HepG2 (cell line): Measurements from ENCODE around the gene ARFGAP2. TPM values are rescaled to one million over a fixed set of nuclear protein-coding genes. Genes with fewer than 3 reads are reported as not detected.

Experiments
- ATAC-seq: fragments of 200-7000 bp; cut with Tn5 transposase; 3 replicates; pipeline ENCODE4 v1.9.1; 2020; ENCODE audit warnings: mild to moderate bottlenecking, moderate library complexity
- BruUV-seq: library from RNA; stranded (reverse); fragments of 400-500 nt; replicated peaks from 2 replicates; lab custom pipeline; 2021; lab: Mats Ljungman, UMichigan
- CTCF ChIA-PET: fragments of 300-600 bp; formaldehyde crosslinking; extraction: SDS; loops from one replicate; lab custom pipeline; 2021; ENCODE audit warnings: low total read pairs, inconsistent platforms, low intra/inter-chr PET ratio; lab: Yijun Ruan, JAX
- POLR2A ChIA-PET: fragments of 350-600 bp; sonication (Branson Sonifier 250); formaldehyde crosslinking; loops from one replicate; lab custom pipeline; 2020; ENCODE audit warnings: antibody characterized with exemption, inconsistent platforms; lab: Yijun Ruan, JAX
- DNase-seq: peaks from one replicate; pipeline ENCODE4 v3.0.0-alpha.2; 2015; ENCODE audit warnings: low spot score
- FAIRE-seq: peaks from 3 replicates; lab custom pipeline; 2011; peaks lifted over from hg19 to GRCh38; lab: Jason Lieb, UNC
- H2AFZ ChIP-seq: one replicate; pipeline ENCODE4 v1.6.1; 2011; ENCODE audit warnings: low read length, inconsistent platforms
- H3K27ac ChIP-seq: fragments of 300-600 bp; 3 replicates; pipeline ENCODE4 v1.8.0; 2011; ENCODE audit warnings: mixed run types, mild to moderate bottlenecking, mixed read lengths, low read length, inconsistent platforms; ENCODE audit not compliant: insufficient read depth; ENCODE audit errors: extremely low read length
- H3K27me3 ChIP-seq, 2 experiments: fragments of 200-600 bp in 1 of 2; 2 replicates in 1 of 2; 3 replicates in 1 of 2; pipeline versions ENCODE4 v1.6.0 to v1.8.0; 2011; ENCODE audit warnings: low read length in 2 of 2, mild to moderate bottlenecking in 2 of 2, moderate library complexity in 2 of 2, inconsistent platforms in 1 of 2; ENCODE audit not compliant: insufficient read depth in 2 of 2, control insufficient read depth in 1 of 2
- H3K36me3 ChIP-seq, 2 experiments: fragments of 200-600 bp in 1 of 2; replicated peaks in 1 of 2; 2 replicates in 1 of 2; 3 replicates in 1 of 2; pipeline versions ENCODE4 v1.5.1 to v1.8.0; 2011; ENCODE audit warnings: low read length in 2 of 2, inconsistent platforms in 1 of 2; ENCODE audit not compliant: insufficient read depth in 2 of 2, control insufficient read depth in 1 of 2
- H3K4me1 ChIP-seq: 2 replicates; pipeline ENCODE4 v1.5.1; 2012; ENCODE audit warnings: low read length, inconsistent platforms; ENCODE audit not compliant: insufficient read depth
- H3K4me2 ChIP-seq: 2 replicates; pipeline ENCODE4 v1.6.0; 2011; ENCODE audit warnings: low read depth, low read length, inconsistent platforms
- H3K4me3 ChIP-seq, 3 experiments: fragments of 200-600 bp in 1 of 3; sonication (generic), shearing (Covaris generic) in 1 of 3; replicated peaks in 1 of 3; 2 replicates each; pipeline ENCODE4 v1.5.1; 2011 to 2016; ENCODE audit warnings: low read length in 3 of 3, inconsistent platforms in 2 of 3, low read depth in 2 of 3, mild to moderate bottlenecking in 2 of 3, control low read depth in 1 of 3, mixed read lengths in 1 of 3; ENCODE audit not compliant: insufficient read depth in 1 of 3
- H3K79me2 ChIP-seq: one replicate; pipeline ENCODE4 v1.6.1; 2011; ENCODE audit warnings: low read length, inconsistent platforms; ENCODE audit not compliant: insufficient read depth
- H3K9ac ChIP-seq: 2 replicates; pipeline ENCODE4 v1.6.0; 2011; ENCODE audit warnings: mild to moderate bottlenecking, low read depth, low read length, inconsistent platforms; ENCODE audit not compliant: insufficient read depth
- H3K9me3 ChIP-seq: 2 replicates; pipeline ENCODE4 v1.5.1; 2012; ENCODE audit warnings: mild to moderate bottlenecking, low read length
- H4K20me1 ChIP-seq: 2 replicates; pipeline ENCODE4 v1.6.0; 2011; ENCODE audit warnings: inconsistent platforms, mild to moderate bottlenecking, low read length, moderate library complexity; ENCODE audit not compliant: insufficient read depth
- DBP ChIP-seq: sonication (generic); formaldehyde crosslinking; IDR thresholded peaks from 2 replicates; pipeline ENCODE4 v1.4.0; 2020; ENCODE audit warnings: missing genetic modification reagents; ENCODE audit errors: not compliant biosample characterization
- GMEB1 ChIP-seq: sonication (generic); formaldehyde crosslinking; IDR thresholded peaks from 2 replicates; pipeline ENCODE4 v1.5.1; 2020; ENCODE audit warnings: missing genetic modification reagents, mild to moderate bottlenecking, borderline replicate concordance
- KMT2B ChIP-seq: IDR thresholded peaks from 2 replicates; pipeline ENCODE4 v1.6.1; 2016; ENCODE audit warnings: missing genetic modification reagents, missing compliant biosample characterization
- PRDM10 ChIP-seq: sonication (generic); formaldehyde crosslinking; IDR thresholded peaks from 2 replicates; pipeline ENCODE4 v1.4.0; 2020; ENCODE audit warnings: low read depth, missing genetic modification reagents
- ZNF33B ChIP-seq: sonication (generic); formaldehyde crosslinking; IDR thresholded peaks from 2 replicates; pipeline ENCODE4 v1.5.1; 2020; ENCODE audit warnings: mild to moderate bottlenecking, missing genetic modification reagents
- ZNF350 ChIP-seq: sonication (generic); formaldehyde crosslinking; IDR thresholded peaks from 2 replicates; pipeline ENCODE4 v1.4.0; 2020; ENCODE audit warnings: mild to moderate bottlenecking, low read depth, missing genetic modification reagents, borderline replicate concordance
- ZNF883 ChIP-seq: sonication (generic); formaldehyde crosslinking; IDR thresholded peaks from 2 replicates; pipeline ENCODE4 v1.5.1; 2020; ENCODE audit warnings: mild to moderate bottlenecking, missing genetic modification reagents; ENCODE audit errors: not compliant biosample characterization
- WGBS: methylation state at CpG from one replicate; pipeline ENCODE4 v1.1.6; 2017; ENCODE audit warnings: low lambda C conversion rate; 5-methylcytosine and 5-hydroxymethylcytosine counted together
- in situ Hi-C: cut with HindIII; loops from 2 replicates; pipeline ENCODE4 v1.10.0; 2017; ENCODE audit warnings: low pct_unique_long_range_greater_than_20kb; ENCODE audit not compliant: extremely low pct_ligation_motif_present
- intact Hi-C: fragments of 100-400 bp; cut with micrococcal nuclease; formaldehyde crosslinking; loops from one replicate; pipeline ENCODE4 v1.10.0; 2022; ENCODE audit not compliant: unreplicated experiment
- polyA plus RNA-seq, 8 experiments: library from polyadenylated mRNA; depleted of rRNA in 3 of 8; stranded (reverse) in 7 of 8; unstranded in 1 of 8; fragments of >200 nt; fragmentation: Illumina TruSeq in 4 of 8; extraction: Trizol in 4 of 8; gene quantifications; 2 replicates each; pipeline versions ENCODE4 v1.2.1 to v1.2.3, GENCODE V29; 2011 to 2016; ENCODE audit warnings: low read depth in 4 of 8, missing spikeins in 1 of 8, mixed read lengths in 1 of 8; ENCODE audit not compliant: insufficient read depth in 1 of 8
- total RNA-seq, 5 experiments: library from RNA; depleted of rRNA; stranded (reverse); fragments of >200 nt; fragmentation: Illumina TruSeq; extraction: Trizol; gene quantifications; 2 replicates each; pipeline ENCODE4 v1.2.3, GENCODE V29; 2016; ENCODE audit warnings: low read depth in 1 of 5
- TF ChIP-seq, protein P1 (sequence below): sonication (generic); formaldehyde crosslinking; IDR thresholded peaks from 2 replicates; pipeline ENCODE4 v1.4.0; 2020; ENCODE audit warnings: missing genetic modification reagents

ARFGAP2 gene
- total and polyA plus RNA-seq, 2 of the 13 experiments (the other 11 are each of a cell fraction or from before 2014, with no cell fraction given), result 32.3 to 75.3 TPM

GRCh38 chr11:47136921-47137320, 39.8 kb downstream of the ARFGAP2 start (continued):
- TF ChIP-seq, protein P1, sequence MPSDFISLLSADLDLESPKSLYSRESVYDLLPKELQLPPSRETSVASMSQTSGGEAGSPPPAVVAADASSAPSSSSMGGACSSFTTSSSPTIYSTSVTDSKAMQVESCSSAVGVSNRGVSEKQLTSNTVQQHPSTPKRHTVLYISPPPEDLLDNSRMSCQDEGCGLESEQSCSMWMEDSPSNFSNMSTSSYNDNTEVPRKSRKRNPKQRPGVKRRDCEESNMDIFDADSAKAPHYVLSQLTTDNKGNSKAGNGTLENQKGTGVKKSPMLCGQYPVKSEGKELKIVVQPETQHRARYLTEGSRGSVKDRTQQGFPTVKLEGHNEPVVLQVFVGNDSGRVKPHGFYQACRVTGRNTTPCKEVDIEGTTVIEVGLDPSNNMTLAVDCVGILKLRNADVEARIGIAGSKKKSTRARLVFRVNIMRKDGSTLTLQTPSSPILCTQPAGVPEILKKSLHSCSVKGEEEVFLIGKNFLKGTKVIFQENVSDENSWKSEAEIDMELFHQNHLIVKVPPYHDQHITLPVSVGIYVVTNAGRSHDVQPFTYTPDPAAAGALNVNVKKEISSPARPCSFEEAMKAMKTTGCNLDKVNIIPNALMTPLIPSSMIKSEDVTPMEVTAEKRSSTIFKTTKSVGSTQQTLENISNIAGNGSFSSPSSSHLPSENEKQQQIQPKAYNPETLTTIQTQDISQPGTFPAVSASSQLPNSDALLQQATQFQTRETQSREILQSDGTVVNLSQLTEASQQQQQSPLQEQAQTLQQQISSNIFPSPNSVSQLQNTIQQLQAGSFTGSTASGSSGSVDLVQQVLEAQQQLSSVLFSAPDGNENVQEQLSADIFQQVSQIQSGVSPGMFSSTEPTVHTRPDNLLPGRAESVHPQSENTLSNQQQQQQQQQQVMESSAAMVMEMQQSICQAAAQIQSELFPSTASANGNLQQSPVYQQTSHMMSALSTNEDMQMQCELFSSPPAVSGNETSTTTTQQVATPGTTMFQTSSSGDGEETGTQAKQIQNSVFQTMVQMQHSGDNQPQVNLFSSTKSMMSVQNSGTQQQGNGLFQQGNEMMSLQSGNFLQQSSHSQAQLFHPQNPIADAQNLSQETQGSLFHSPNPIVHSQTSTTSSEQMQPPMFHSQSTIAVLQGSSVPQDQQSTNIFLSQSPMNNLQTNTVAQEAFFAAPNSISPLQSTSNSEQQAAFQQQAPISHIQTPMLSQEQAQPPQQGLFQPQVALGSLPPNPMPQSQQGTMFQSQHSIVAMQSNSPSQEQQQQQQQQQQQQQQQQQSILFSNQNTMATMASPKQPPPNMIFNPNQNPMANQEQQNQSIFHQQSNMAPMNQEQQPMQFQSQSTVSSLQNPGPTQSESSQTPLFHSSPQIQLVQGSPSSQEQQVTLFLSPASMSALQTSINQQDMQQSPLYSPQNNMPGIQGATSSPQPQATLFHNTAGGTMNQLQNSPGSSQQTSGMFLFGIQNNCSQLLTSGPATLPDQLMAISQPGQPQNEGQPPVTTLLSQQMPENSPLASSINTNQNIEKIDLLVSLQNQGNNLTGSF (CRISPR knock-in tag), result no peak
- no peak for TF ChIP-seq KMT2B
- TF ChIP-seq PRDM10 (CRISPR knock-in tag), result no peak
- TF ChIP-seq, all 625 proteins: peak for 0

DNA sequence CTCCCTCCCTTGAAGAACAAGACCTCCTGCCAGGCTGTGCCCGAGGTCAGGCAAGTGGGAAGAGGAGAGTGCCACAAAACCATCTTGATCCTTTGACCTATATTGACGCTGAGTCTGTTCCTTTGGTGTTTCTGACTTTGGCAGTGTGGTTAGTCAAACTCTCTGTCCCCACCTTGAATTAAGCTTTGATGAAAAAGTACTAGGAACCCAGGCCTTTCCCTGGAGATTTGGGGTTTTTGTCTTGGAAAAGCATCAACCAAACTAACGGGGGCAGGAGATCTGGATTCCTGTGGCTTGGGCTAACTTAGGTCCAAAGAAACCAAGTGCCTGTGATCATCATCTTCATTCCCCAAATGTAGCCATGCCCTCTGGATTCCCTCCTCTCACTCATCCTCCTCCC, 40.4 kb downstream of the ARFGAP2 start:
- Histone ChIP-seq H3K9ac (no peak overlapping the region), H3K4me3 (no peak overlapping the region), H3K27me3 (no peaks in the 10 kb centered on the region), H2AFZ (no peak overlapping the region), H3K36me3 (peaks cover 0 to 3% of the 10 kb centered on the region in 2 experiments; a peak in 1 of 5 replicates), H3K9me3 (no peaks in the 10 kb centered on the region), H3K4me2 (no peak overlapping the region), H3K27ac (no peak overlapping the region), H3K79me2 (no peaks in the 10 kb centered on the region), H3K4me1 (no peaks in the 10 kb centered on the region), H4K20me1 (no peaks in the 10 kb centered on the region)
- in situ Hi-C loops, result no loop called here
- intact Hi-C loops, result no loop called here
- POLR2A ChIA-PET, result no interaction called here
- ATAC-seq, result no peak
- no TSS peak for BruUV-seq
- no peak for DNase-seq
- CTCF ChIA-PET, result no interaction called here
- WGBS, result 76% methylated on average over 3 of the region's 3 CpGs
- no peak for FAIRE-seq
- no peak for TF ChIP-seq ZNF350
- TF ChIP-seq GMEB1, result no peak
- TF ChIP-seq ZNF33B (CRISPR knock-in tag), result no peak
- TF ChIP-seq ZNF883 (CRISPR knock-in tag), result no peak
- no peak for TF ChIP-seq DBP
